NOMO-1 treated with dmso at 0.1 percent for 144 hours (cell line): ENCODE data around the gene CTAGE9.
"Not testable (repeated sequence)": the region's sequence is repeated elsewhere in the genome, so short reads cannot be mapped to it uniquely, and the experiment has no call there.

Experiments
- DNase-seq: peaks from one replicate; lab custom pipeline; 2025; ENCODE audit not compliant: unreplicated experiment; lab: John Stamatoyannopoulos, UW

CTAGE9 gene, protein sequence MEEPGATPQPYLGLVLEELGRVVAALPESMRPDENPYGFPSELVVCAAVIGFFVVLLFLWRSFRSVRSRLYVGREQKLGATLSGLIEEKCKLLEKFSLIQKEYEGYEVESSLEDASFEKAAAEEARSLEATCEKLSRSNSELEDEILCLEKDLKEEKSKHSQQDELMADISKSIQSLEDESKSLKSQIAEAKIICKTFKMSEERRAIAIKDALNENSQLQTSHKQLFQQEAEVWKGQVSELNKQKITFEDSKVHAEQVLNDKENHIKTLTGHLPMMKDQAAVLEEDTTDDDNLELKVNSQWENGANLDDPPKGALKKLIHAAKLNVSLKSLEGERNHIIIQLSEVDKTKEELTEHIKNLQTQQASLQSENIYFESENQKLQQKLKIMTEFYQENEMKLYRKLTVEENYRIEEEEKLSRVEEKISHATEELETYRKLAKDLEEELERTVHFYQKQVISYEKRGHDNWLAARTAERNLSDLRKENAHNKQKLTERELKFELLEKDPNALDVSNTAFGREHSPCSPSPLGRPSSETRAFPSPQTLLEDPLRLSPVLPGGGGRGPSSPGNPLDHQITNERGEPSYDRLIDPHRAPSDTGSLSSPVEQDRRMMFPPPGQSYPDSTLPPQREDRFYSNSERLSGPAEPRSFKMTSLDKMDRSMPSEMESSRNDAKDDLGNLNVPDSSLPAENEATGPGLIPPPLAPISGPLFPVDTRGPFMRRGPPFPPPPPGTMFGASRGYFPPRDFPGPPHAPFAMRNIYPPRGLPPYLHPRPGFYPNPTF

DNA sequence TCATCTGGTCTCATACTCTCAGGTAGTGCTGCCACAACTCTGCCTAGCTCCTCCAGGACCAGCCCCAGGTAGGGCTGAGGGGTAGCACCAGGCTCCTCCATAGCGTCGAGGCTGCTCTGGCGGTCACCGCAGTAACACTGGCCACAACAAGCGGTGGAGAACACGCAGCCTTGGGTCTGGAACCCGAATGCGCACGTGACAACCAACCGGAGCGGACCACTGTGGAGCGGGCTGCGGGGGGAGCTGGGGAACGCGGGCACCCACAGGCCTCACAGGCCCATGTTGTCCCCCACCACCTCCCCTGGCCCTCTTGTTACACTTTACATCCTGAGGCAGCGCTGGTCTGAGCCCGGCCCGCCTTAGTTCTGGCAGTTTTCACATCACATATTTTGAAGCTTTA lies at the start of gene CTAGE9:
CTAGE9 (minus strand) TSS at position 101 of the 400 bp plus-strand sequence; CDS start at position 101, 0 bp downstream.
- not testable (repeated sequence) for DNase-seq

DNA sequence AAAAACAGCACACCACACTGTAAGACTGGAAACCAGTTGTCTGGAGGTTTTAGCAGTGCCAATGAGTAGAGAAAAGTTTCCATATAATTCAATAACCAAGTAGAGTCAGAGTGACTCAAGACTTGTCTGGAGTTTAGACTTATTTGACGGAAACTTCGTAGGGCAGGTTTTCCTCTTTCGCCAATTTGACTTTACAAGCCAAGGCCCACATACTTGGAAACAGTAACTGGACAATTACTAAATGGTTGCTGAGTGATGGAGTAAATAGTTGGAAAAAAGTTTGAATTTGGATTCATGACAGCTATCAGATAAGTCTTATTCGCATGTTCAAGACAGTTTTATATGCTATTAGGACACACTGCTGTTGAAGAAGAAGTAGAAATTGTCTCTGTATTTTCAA lies 48.1 kb upstream of the CTAGE9 start:
- DNase-seq: no peak

DNA sequence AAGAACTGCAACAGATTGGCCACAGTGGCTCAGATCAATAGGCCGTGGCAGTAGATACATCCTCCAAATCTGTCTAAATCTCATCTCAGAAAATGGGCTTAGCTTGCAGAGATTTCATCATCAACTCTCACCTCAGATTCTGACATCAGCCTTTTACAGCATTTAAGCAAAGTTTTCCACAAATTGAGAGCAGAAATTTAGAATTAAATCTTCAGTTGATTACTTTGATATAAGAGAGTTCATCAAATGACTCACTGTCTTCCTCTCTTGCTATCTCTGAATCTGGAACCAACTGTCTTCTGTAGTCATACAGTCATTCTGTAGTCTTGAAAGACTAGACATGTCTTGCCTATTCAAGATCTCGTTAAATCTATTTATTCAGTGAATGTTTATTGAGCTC lies 45.2 kb upstream of the CTAGE9 start:
- DNase-seq: no peak

DNA sequence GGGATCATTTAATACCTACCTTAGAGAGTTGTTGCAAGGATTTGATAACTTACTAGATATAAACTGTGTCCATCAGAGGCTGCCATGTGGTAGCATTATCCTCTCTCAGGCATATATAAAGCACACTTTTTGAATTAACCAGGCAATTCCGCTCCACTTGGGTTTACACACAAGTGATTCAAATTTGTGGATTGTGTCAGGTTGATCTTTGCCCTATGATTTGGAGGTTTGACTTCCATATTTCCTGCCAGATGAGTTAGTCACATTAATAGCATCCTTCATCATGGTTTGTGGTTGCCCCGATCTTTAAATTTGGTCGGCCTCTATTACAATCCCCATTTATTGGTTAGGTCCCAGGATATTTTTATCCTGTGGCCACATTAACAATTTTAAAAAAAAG lies 44.8 kb upstream of the CTAGE9 start:
- no peak for DNase-seq

DNA sequence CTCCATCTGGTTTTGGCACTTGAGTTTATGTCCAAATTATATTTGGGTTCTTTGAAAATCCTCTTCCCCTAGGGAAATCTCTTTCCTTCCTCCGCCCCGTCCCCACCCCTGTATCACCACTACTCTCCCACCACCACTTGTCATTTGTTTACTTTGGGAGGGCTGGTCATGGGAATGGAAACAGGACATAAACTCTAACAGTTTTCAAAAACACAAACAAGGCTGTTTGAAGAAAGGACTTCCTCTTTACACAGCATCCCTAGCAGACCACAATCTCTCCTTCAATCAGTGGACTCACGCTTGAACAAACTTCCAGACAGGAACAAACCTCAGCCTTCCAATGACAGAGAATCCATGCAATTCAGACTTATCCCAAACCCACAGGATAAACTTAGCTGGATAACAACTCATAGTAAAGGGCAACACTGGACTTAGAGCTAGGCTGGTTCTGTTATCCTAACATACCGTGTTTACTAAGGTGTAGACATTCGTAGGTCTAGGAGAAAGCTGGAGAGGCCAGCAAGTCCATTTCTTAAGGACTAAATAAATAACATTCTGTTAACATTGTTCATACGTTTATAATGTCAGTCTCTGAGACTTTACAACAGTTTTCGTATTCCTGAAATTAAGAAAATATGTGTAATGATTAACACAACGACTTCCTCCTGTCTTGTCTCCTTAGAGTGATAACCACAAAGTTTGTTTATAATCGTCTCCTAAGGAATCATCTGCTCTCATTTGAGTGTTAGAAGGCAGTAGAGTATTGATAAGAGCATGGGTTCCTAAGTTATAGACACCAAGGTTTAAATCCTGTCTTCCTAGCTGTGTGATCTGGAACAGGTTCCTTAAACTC lies 44.1 kb upstream of the CTAGE9 start:
- DNase-seq: no peak

DNA sequence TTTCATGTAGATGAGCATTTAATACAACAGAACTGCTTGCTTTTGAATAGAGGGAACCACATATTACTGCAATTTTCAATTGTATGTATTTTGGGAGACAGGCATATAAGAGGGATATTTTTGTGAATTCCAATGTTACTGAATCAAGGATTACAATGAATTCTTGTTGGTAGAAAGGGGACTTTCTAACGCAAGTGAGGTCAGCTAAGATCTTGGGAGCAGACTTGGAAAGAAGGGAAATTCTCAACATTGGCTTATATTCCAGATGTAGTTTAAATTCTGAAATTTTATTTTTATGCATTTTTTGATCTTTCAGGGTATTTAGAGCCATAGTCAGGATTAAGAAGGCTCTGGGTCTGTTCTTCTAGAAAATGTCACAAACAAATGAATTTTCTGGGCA lies 43.3 kb upstream of the CTAGE9 start:
- no peak for DNase-seq

DNA sequence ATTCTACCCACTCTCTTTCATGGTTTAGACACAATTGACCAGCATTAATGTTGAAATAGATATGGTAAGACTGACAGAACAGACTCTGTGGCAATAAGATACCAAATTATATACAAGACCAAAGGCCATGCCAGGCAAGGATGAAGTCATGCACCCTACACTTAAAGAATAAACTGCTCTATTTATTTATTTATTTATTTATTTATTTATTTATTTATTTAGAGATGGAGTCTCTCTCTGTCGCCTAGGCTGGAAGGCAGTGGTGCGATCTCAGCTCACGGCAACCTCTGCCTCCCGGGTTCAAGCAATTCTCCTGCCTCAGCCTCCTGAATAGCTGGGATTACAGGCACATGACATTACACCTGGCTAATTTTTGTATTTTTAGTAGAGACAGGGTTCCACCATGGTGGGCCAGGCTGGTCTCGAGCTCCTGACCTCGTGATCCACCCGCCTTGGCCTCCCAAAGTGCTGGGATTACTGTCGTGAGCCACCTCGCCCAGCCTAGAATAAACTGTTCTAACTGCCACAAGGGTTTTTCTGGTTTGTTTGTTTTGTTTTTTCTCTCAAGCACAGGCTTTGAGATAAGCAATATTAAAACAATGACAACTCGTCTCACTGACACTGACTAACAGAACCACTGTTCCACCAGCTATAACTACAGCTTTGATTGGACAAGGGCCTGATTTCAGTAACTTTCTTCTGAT lies 40.3 kb upstream of the CTAGE9 start:
- DNase-seq: not testable (repeated sequence)

DNA sequence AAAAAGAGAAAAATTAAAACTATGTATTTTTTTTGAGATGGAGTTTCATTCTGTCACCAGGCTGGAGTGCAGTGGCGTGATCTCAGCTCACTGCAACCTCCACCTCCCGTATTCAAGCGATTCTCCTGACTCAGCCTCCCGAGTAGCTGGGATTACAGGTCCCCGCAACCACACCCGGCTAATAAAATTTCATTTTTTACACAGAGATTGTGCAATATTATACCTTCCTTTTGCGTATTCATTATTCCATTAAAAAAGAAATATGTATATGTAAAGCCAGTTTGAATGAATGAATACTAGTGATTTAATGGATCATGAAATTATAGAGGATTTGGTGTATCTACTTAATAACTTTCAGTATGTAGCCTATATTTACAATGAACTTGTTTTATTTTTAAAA lies 38.2 kb upstream of the CTAGE9 start:
- DNase-seq: no peak

DNA sequence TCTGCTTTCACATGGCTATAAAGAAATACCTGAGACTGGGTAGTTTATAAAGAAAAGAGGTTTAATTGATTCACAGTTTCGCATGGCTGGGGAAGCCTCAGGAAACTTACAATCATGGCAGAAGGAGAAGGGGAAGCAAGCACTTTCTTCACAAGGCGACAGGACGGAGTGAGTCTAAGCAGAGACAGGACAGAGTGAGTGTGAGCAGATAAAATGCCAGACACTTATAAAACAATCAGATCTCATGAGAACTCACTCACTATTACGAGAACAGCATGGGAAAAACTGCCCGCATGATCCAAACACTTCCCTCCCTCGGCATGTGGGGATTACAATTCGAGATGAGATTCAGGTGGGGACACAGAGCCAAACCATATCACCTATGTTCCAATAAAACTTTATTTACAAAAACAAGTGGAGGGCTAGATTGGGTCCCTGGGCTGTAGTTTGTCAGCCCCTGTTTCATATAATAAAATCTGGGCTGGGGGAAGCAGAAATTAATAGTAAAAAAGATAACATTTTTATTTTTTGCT lies 37.1 kb upstream of the CTAGE9 start:
- DNase-seq: no peak

DNA sequence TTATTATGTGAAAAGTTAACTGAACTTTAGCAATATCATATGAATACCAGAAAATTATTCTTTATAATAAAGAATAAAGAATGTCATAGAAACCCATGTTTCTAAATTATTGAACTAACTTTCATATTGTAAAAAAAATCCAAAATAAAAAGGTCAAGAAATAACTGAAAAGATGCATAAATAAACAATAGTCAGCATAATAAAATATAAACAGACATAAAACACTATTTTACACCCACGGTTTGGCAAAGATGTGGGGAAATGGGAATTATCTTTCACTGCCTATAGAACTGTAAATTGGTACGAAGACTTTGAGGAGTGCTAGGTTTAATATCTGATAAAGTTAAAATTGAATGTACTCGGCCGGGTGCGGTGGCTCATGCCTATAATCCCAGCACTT lies 34.7 kb upstream of the CTAGE9 start:
- DNase-seq: no peak

DNA sequence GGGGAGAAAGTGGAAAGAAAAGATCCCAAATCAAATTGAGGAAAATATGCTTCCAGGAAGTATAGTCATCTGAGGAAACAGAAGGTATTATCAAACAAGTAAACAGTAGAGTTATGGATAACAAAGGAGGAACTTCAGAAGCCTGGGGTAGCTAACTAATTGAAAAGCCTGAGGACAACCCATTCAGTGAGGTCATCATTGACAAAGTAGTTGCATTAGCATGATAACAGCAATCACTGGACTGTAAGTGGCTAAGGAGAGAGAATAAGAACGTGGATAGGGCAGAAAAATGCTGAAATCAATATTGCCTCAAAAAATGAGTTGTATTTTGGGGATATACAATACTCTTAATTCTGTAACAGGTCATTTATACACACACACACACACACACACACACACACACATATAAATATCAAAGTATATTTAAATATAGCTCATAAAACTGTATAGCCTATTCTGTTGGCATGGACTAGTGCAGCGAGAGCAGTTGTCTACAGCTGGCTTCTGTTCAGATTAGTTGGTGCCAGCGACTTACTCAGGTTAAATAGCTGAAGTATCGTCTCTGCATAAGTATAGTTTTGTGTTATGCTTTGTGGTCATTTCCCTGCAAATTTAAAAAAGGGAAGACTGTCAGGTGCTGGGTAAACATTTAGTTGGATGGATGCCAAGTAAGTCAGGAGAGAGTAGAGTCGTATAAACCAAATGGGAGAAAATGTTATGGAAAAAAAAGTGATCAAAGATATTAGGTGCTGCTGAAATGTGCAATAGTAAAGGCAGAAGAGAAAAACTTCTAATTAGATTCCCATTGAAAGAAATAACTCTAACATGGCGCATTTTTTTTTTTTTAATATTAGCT lies 33.8 kb upstream of the CTAGE9 start:
- no peak for DNase-seq

DNA sequence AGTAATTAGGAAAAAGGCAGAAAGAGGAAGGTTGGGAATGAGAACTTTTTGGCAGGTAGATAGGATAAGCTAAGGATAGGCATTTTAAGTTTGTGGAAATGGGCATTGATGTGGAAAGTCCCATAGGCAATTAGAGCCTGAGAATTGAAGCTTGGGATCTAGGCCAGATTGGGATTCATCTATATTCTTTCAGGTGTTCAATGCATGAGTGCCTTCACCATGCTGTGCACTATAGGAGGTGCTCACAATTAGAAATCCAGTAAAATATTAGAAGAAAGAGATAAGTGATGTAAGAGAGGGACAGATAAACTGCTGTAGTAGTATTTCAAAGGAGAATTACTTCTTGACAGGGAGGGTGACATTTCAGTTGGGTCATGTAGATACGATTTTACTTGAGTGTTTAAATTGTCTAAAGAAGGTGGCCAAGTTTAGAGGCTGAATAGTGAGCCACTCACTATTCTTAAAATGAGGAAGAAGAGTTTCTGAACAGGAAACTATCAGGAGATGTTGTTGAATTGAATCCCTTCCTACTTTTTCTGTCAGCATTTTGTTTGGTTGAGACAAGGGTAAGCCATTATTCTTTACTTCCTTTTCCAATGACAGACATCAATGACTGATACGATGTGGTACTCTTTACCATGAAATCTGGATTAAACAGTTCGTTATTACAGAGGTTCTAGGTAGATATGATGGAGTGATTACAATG lies 31.0 kb upstream of the CTAGE9 start:
- no peak for DNase-seq

DNA sequence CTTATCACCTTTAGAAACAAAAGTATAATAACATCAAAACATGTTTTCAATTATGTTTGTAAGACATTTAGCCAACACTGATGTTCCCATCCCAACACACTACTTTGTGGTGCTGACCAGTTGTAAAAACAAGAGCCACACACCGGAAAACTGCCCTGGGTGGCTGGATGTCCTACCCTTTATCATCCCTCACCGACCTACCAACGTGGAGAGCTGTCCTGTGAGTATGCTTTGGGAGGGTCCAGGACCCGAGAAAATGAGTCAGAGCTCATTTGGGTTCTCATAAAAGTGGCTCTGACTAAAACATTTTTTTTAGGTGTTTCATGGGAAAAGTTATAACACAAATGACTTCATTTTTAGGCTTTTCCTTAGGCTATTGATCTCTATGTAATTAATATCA lies 29.3 kb upstream of the CTAGE9 start:
- DNase-seq: no peak

DNA sequence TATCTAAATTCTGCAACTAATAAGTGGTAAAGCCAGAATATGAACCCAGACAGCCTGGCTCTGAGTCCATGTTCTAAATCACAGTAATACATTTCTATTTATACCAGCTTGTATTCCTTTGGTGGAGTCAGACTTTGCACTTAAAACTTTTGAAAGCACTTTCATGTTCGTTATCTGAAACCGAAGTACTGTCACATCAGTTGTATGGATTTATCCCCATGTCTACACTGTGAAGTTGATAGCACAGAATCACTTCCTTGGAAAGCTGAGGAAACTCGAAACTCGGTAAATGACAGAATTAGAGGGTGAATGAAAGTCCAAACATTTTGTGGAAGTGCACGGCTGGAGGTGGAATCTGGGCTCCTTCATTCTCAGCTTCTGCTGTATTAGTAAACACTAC lies 28.3 kb upstream of the CTAGE9 start:
- DNase-seq: no peak

DNA sequence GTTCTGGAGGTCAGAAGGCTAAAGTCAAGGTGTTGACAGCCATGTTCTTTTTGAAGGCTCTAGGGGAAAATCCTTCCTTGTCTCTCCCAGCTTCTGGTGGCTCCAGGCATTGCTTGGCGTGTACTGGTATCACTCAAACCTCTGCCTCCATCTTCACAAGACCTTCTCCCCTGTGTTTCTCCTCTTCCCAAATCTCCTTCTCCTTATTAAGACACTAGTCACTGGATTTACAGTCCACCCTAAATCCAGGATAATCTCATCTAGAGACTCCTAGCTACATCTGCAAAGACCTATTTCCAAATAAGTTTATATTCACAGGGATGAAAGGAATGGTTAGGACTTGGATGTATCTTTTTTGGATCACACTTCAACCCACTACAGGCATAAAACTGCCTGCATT lies 26.0 kb upstream of the CTAGE9 start:
- no peak for DNase-seq

DNA sequence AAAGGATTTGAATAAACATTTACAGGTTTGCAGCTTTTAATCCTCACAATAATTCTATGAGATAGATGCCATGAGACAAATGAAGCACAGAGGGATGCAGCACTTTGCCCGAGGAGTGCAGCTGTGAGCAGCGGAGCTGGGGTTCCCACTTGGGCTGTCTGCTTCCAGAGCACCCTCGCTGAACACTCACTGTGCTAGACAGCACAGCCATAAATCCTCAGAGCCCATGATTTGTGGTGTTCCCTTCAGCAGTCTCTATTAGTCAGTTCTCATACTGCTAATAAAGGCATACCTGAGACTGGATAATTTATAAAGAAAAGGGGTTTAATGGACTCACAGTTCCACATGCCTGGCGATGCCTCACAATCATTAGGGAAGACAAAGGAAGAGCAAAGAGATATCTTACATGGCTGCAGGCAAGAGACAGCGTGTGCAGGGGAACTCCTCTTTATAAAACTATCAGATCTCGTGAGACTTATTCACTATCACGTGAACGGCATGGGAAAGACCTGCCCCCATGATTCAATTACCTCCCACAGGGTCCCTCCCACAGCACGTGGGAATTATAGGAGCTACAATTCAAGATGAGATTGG lies 25.3 kb upstream of the CTAGE9 start:
- no peak for DNase-seq

DNA sequence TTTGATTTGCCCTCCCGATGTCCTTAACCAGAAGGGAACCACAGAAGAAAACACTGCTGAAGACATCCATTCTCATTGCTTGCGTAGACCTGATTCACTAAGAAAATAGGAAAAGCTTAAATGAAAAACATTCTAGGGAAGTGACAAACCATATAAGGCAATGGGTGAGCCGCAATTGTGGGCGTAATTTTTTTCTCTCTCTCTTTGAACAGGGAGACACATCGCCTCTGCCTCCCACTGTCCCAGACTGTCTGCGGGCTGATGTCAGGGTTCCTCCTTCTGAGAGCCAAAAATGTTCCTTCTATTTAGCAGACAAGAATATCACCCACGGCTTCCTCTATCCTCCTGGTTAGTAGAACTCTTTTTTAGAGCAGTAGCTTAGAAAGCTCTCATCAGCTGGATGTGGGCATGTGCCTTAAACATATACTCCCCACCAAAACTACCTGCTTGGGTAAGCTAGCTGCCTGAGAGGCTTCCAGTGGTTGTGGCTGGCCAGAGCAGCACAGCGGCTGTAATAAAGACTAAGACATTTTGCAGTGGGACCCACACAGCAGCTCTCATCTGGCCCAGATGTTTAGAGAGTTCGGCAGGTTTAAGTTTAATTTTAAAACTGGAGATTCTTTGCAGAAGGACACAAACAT lies 22.7 kb upstream of the CTAGE9 start:
- DNase-seq: no peak

DNA sequence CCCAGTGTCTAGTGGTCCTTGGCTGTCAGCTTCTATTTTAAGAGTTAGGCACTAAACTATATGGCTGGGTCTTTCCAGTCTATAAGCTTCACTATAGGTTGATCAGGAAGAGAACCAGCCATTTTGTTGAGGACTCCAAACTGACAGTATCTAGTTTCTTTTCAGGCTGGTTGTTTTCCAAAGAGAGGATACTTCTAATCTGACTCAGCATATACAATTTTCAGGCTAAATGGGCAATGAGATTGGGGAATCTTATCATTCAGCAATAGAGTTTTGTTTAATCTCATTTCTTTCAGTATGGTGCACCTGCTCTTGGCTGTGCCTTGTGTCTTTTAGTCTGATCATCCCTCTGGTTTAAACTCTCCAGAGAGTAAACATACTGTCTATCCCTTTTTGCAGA lies 20.4 kb upstream of the CTAGE9 start:
- no peak for DNase-seq
